AG09309 (cell line): ENCODE measurements around the gene PPP1R9B.

Experiments
- DNase-seq: peaks from one replicate; pipeline ENCODE4 v3.0.0-alpha.2; 2010; ENCODE audit warnings: low read depth
- H3K4me3 ChIP-seq: 2 replicates; pipeline ENCODE4 v1.5.1; 2011; ENCODE audit warnings: mild to moderate bottlenecking, low read depth, low read length, moderate library complexity; ENCODE audit not compliant: control insufficient read depth
- CTCF ChIP-seq: IDR thresholded peaks from 2 replicates; pipeline ENCODE4 v1.5.1; 2011; ENCODE audit warnings: mild to moderate bottlenecking, low read depth, low read length, inconsistent platforms; ENCODE audit not compliant: insufficient read depth, control insufficient read depth; ENCODE audit errors: missing control alignments

The PPP1R9B gene

DNA sequence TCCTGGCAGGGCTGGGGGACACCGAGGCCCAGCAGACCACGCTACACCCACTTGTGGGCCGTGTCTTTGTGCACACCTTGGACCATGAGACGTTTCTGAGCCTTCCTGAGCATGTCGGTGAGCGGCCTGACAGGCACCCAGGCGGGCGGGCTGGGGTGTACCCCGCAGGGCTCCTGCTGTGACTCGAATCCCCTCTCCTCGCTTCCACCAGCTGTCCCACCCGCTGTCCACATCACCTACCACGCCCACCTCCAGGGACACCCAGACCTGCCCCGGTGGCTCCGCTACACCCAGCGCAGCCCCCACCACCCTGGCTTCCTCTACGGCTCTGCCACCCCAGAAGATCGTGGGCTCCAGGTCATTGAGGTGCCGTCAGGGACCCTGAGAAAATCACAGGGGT lies 16.9 kb upstream of the PPP1R9B start:
- no peak for DNase-seq
- no peak overlapping the region for H3K4me3 ChIP-seq
- TF ChIP-seq CTCF: no peak

GRCh38 chr17:50166518-50167181 lies 16.2 kb upstream of the PPP1R9B start:
- no peak overlapping the region for H3K4me3 ChIP-seq
- TF ChIP-seq CTCF: no peak
- DNase-seq: no peak

- no peak for TF ChIP-seq CTCF
- no peak for DNase-seq
- no peak within 1 kb of the TSS for H3K4me3 ChIP-seq
Observed at GRCh38 chr17:50165867-50166517, 15.5 kb upstream of the PPP1R9B start, which contains the start of gene SGCA. Gene SGCA (plus strand): TSS chr17:50166005. CDS start chr17:50166041, 36 bp downstream.

DNA sequence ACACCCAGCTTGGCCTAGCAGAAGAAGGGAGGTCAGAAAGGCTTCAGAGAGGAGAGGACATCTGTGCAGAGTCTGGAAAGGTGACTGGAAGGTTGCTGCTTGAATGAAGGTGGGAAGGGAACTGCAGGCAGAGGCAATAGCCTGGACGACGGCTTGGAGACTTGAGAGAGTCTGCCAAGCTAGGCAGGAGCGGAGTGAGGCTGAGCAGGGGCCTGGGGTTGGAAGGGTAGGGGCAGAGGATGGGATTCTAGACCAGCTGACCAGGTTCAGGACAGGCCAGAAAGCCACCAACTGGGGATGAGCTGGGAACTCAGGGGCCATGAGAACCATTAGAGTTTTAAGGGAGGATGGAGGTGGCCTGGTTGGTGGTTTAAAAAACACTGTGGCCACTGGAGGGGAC lies 15.0 kb upstream of the PPP1R9B start:
- no peak overlapping the region for H3K4me3 ChIP-seq
- DNase-seq: no peak
- no peak for TF ChIP-seq CTCF

- H3K4me3 ChIP-seq: no peak overlapping the region
- TF ChIP-seq CTCF: no peak
- no peak for DNase-seq
Observed at GRCh38 chr17:50165066-50165465, 14.6 kb upstream of the PPP1R9B start.

DNA sequence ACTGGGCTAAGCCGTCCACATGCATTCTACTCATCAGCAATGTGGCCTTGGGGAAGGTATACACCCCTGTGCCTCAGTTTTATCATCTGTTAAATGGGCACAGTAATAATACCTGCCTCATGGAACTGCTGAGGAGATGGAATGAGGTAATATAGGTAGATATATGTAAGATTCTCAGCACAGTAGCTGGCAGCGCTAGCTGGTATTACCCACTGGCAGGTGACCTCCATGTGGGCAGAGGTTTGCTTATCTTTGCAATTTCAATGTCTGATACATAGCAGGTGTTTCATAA lies 14.2 kb upstream of the PPP1R9B start:
- H3K4me3 ChIP-seq: no peak overlapping the region
- TF ChIP-seq CTCF: no peak
- DNase-seq: no peak
